ENCODE results near the gene CUBN. TPM values are rescaled to one million over a fixed set of nuclear protein-coding genes. Genes with fewer than 3 reads are reported as not detected.

Gene CUBN
- total RNA-seq, 2 donors from 2014 or later: 0.65 to 0.76 TPM

DNA sequence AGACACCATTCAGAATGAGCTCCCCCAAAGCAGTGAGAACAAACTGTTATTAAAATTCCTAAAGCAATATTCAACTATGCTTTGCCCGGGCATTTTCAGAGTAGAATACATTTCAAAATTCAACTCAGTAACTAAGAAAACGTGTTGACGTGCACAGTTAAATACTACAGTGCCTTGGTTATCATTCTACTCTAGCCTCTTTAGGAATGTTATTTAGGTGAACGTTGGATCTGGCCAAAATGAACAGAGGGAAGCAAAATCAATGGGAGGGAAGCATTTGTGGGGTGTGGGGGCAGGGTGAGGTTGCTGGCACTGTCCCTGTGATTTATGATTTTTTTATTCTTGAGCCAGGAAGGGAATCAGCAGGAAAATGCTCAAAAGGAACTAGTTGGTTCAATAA lies 339.8 kb downstream of the CUBN start:
- Mint-ChIP-seq H3K36me3 (ENCODE audit: insufficient read depth in 2 of 2) (peaks cover 12 to 13% of the 10 kb centered on the region in 2 donors), H3K27ac (no peak overlapping the region)
- no peak for DNase-seq

GRCh38 chr10:16789261-16789660 lies 340.4 kb downstream of the CUBN start:
- H3K27me3 Mint-ChIP-seq (ENCODE audit: low read depth): no peaks in the 10 kb centered on the region
- peak overlapping the region in 1 of 2 donors; percentile 68 for H3K4me3 Mint-ChIP-seq
- peaks cover 14 to 16% of the 10 kb centered on the region in 2 donors for H3K36me3 Mint-ChIP-seq (ENCODE audit: insufficient read depth in 2 of 2)
- H3K27ac Mint-ChIP-seq: peak overlapping the region; percentile 88
- DNase-seq: no peak
- peaks cover 28% of the 10 kb centered on the region for H3K4me1 Mint-ChIP-seq (ENCODE audit: low read depth)
- peaks cover 6 to 8% of the 10 kb centered on the region in 2 donors for H3K9me3 Mint-ChIP-seq
- ATAC-seq (replicated peaks in 1 of 2): no peak

More for the DNA sequence above, 339.8 kb downstream of the CUBN start:
- no peak for ATAC-seq (replicated peaks in 1 of 2)
- Mint-ChIP-seq H3K4me1 (ENCODE audit: low read depth) (peaks cover 28% of the 10 kb centered on the region), H3K4me3 (no peak overlapping the region), H3K27me3 (ENCODE audit: low read depth) (no peaks in the 10 kb centered on the region), H3K9me3 (peaks cover 6 to 8% of the 10 kb centered on the region in 2 donors)

DNA sequence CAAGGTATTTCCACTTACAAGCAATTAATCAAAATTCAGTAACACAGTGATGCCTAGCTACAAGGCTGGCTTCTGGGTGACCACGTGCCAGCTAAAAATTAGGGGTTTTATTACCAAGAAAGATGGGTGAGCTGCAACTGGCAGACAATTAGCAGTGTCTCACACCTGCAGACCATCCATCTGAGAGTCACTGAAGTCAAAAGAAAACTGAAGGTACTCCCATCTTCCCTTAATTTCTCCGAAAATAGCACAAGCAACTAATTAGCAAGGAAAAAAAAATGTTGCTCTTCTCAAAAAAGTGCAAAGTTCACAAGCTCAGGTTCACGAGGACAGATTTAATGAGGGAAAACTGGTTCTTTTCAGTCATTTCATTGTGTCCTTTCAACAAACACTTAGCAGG lies 340.8 kb downstream of the CUBN start:
- H3K4me1 Mint-ChIP-seq (ENCODE audit: low read depth): peaks cover 28% of the 10 kb centered on the region
- H3K9me3 Mint-ChIP-seq: peaks cover 6 to 8% of the 10 kb centered on the region in 2 donors
- H3K27ac Mint-ChIP-seq: peak overlapping the region; percentile 88
- no peak for DNase-seq
- H3K27me3 Mint-ChIP-seq (ENCODE audit: low read depth): no peaks in the 10 kb centered on the region
- peaks cover 11 to 17% of the 10 kb centered on the region in 2 donors for H3K36me3 Mint-ChIP-seq (ENCODE audit: insufficient read depth in 2 of 2)
- H3K4me3 Mint-ChIP-seq: peak overlapping the region in 1 of 2 donors; percentile 68
- no peak for ATAC-seq (replicated peaks in 1 of 2)

GRCh38 chr10:16788125-16788524 lies 341.5 kb downstream of the CUBN start:
- H3K36me3 Mint-ChIP-seq (ENCODE audit: insufficient read depth in 2 of 2): peaks cover 9 to 14% of the 10 kb centered on the region in 2 donors
- ATAC-seq (replicated peaks in 1 of 2) (peak; percentile 74 to 76), DNase-seq (peak in 1 of 2 donors; percentile 50)
- H3K9me3 Mint-ChIP-seq: peaks cover 4 to 8% of the 10 kb centered on the region in 2 donors
- H3K4me3 Mint-ChIP-seq: peak overlapping the region; percentile 67 to 68
- no peaks in the 10 kb centered on the region for H3K27me3 Mint-ChIP-seq (ENCODE audit: low read depth)
- peaks cover 28% of the 10 kb centered on the region for H3K4me1 Mint-ChIP-seq (ENCODE audit: low read depth)
- H3K27ac Mint-ChIP-seq: peak overlapping the region; percentile 88

DNA sequence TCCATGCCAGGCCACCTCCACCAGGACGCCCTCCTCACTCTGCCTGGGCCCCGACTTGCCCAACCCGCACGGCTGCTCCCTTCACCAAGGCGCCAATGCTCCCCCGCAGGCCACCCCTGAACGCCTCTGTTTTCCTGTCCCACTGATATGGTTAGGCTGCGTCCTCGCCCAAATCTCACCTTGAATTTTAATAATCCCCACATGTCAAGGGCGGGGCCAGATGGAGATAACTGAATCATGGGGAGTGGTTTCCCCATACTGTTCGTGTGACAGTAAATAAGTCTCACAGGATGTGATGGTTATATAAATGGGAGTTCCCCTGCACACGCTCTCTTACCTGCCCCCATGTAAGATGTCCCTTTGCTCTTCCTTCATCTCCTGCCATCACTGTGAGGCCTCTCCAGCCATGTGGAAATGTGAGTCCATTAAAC lies 342.2 kb downstream of the CUBN start:
- peak; percentile 92 to 95 for ATAC-seq (replicated peaks in 1 of 2)
- peak overlapping the region; percentile 88 for H3K27ac Mint-ChIP-seq
- DNase-seq: peak; percentile 45 to 69
- H3K4me3 Mint-ChIP-seq: peak overlapping the region; percentile 67 to 68
- H3K9me3 Mint-ChIP-seq: peaks cover 4 to 8% of the 10 kb centered on the region in 2 donors
- no peaks in the 10 kb centered on the region for H3K27me3 Mint-ChIP-seq (ENCODE audit: low read depth)
- peaks cover 28% of the 10 kb centered on the region for H3K4me1 Mint-ChIP-seq (ENCODE audit: low read depth)
- H3K36me3 Mint-ChIP-seq (ENCODE audit: insufficient read depth in 2 of 2): peaks cover 8 to 14% of the 10 kb centered on the region in 2 donors

- no peak overlapping the region for H3K27ac Mint-ChIP-seq
- peaks cover 36% of the 10 kb centered on the region for H3K4me1 Mint-ChIP-seq (ENCODE audit: low read depth)
- peaks cover 1 to 4% of the 10 kb centered on the region in 2 donors for H3K9me3 Mint-ChIP-seq
- H3K27me3 Mint-ChIP-seq (ENCODE audit: low read depth): no peaks in the 10 kb centered on the region
- DNase-seq: no peak
- H3K4me3 Mint-ChIP-seq: no peak overlapping the region
- H3K36me3 Mint-ChIP-seq (ENCODE audit: insufficient read depth in 2 of 2): peaks cover 9% of the 10 kb centered on the region in 2 donors
- ATAC-seq (replicated peaks in 1 of 2): no peak
Observed at GRCh38 chr10:16780338-16780880, 349.2 kb downstream of the CUBN start.

DNA sequence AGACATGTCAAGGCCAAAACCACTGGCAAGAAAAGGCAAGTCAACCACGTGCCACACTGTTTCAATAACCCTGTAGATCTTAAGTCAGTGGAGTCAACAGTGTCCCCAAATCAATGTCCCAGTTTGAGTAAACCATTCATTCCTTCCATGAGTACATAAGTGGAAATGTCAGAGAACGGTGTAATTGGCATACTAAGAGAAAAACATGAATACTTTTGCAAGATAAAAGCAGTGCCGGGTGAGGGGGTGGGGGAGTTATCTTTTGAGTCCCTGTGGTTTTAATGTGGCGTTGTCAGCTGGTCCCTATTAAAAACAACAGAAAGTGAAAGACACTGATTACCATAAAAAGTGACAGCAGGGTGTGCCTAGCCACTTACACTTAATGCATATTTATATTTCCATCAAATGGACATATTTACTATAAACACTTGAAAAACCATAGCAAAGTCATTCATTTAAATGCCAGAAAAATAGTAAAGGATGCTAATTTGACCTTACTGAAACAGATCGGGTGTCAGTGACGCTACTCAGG lies 350.2 kb downstream of the CUBN start:
- Mint-ChIP-seq H3K4me1 (ENCODE audit: low read depth) (peaks cover 36% of the 10 kb centered on the region), H3K27me3 (ENCODE audit: low read depth) (no peaks in the 10 kb centered on the region), H3K9me3 (no peaks in the 10 kb centered on the region), H3K27ac (peak overlapping the region; percentile 85), H3K4me3 (peak overlapping the region; percentile 12 to 38), H3K36me3 (ENCODE audit: insufficient read depth in 2 of 2) (peaks cover 5 to 8% of the 10 kb centered on the region in 2 donors)
- DNase-seq (peak; percentile 74 to 78), ATAC-seq (replicated peaks in 1 of 2) (peak; percentile 99)

- H3K36me3 Mint-ChIP-seq (ENCODE audit: insufficient read depth in 2 of 2): peaks cover 3 to 6% of the 10 kb centered on the region in 2 donors
- peak overlapping the region; percentile 99 for H3K27ac Mint-ChIP-seq
- no peak for ATAC-seq (replicated peaks in 1 of 2)
- H3K4me1 Mint-ChIP-seq (ENCODE audit: low read depth): peaks cover 36% of the 10 kb centered on the region
- DNase-seq: no peak
- H3K27me3 Mint-ChIP-seq (ENCODE audit: low read depth): no peaks in the 10 kb centered on the region
- H3K9me3 Mint-ChIP-seq: no peaks in the 10 kb centered on the region
- peak overlapping the region; percentile 56 to 94 for H3K4me3 Mint-ChIP-seq
Observed at GRCh38 chr10:16777473-16778370, 351.9 kb downstream of the CUBN start.

DNA sequence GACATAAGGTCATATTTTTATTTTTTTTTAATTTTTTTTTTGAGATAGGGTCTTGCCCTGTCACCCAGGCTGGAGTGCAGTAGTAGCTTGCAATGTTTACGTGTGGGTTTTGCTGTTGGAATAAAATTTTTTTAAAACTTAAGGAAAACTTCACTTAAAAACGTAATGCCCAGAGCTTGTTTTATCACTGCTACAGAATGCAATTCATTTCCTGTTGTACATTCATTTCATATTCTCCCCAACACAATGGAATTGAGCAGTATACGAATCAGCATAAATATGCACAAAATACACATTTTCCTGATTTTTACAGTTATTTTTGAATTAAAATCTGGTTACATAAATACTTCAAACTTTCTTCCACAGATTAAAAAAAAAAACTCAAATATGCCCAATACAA lies 352.7 kb downstream of the CUBN start:
- Mint-ChIP-seq H3K4me3 (no peak overlapping the region), H3K36me3 (ENCODE audit: insufficient read depth in 2 of 2) (peaks cover 3 to 6% of the 10 kb centered on the region in 2 donors), H3K27ac (no peak overlapping the region), H3K9me3 (no peaks in the 10 kb centered on the region), H3K4me1 (ENCODE audit: low read depth) (peaks cover 36% of the 10 kb centered on the region), H3K27me3 (ENCODE audit: low read depth) (no peaks in the 10 kb centered on the region)
- ATAC-seq (replicated peaks in 1 of 2): no peak
- DNase-seq: no peak

Other genes with a start within 250 kb of the CUBN start
- 1 to 10 TPM; 5.5 to 8.7 TPM for gene TRDMT1, start 71.9 kb upstream of the CUBN start, total RNA-seq
- gene VIM, start 98.4 kb upstream of the CUBN start, total RNA-seq: 100 to 1,000 TPM; 211 to 545 TPM

Data from activated T-cell treated with anti-CD3 and anti-CD28 coated beads, Interleukin-2, amount 50 U/mL, for 72 hours (primary cell).